Activated CD4-positive, alpha-beta T cell treated with anti-CD3 and anti-CD28 coated beads for 24 hours (primary cell): ENCODE measurements around the gene MYO16.

Source experiments
- DNase-seq, 2 donors: peaks; one replicate each; pipeline ENCODE4 v3.0.0-alpha.2; 2020; ENCODE audit warnings: low read depth in 2 of 2

Gene MYO16

GRCh38 chr13:109235901-109236300 lies 606.5 kb downstream of the MYO16 start:
- DNase-seq = no peak

- DNase-seq = no peak
Measured at GRCh38 chr13:109241160-109241559, 611.7 kb downstream of the MYO16 start.

- no peak for DNase-seq
Measured at GRCh38 chr13:109243311-109243951, 614.0 kb downstream of the MYO16 start.

- DNase-seq = no peak
Measured at GRCh38 chr13:109244566-109244965, 615.2 kb downstream of the MYO16 start.

- no peak for DNase-seq
Measured at GRCh38 chr13:109246001-109246400, 616.6 kb downstream of the MYO16 start.

GRCh38 chr13:109249780-109250528 lies 620.5 kb downstream of the MYO16 start:
- no peak for DNase-seq

GRCh38 chr13:109251956-109252355 lies 622.5 kb downstream of the MYO16 start:
- no peak for DNase-seq

- no peak for DNase-seq
Measured at GRCh38 chr13:109253316-109253715, 623.9 kb downstream of the MYO16 start.

GRCh38 chr13:109254274-109254673 lies 624.9 kb downstream of the MYO16 start:
- no peak for DNase-seq

- DNase-seq = no peak
Measured at GRCh38 chr13:109255141-109255856, 625.9 kb downstream of the MYO16 start.

GRCh38 chr13:109256866-109257760 lies 627.7 kb downstream of the MYO16 start:
- no peak for DNase-seq
